Natural killer cell (primary cell): ENCODE measurements around the gene NOP9. TPM values are rescaled to one million over a fixed set of nuclear protein-coding genes. Genes with fewer than 3 reads are reported as not detected.

Source experiments
- ATAC-seq, 3 donors: fragments of 150-1000 bp in 2 of 3; fragments of 200-7000 bp in 1 of 3; cut with Tn5 transposase; 1 replicate in 1 of 3; 2 replicates in 2 of 3; pipeline ENCODE4 v1.10.0; 2021; ENCODE audit warnings: mild to moderate bottlenecking in 2 of 3, moderate library complexity in 2 of 3
- DNase-seq, 2 donors: peaks; one replicate each; pipeline versions ENCODE4 v3.0.0 to v3.0.0-alpha.2; 2013 to 2021; ENCODE audit warnings: mixed read lengths in 1 of 2
- H3K27ac ChIP-seq: one replicate; pipeline ENCODE4 v1.5.1; 2013; ENCODE audit warnings: mild to moderate bottlenecking, low read length
- H3K27me3 ChIP-seq: one replicate; pipeline ENCODE4 v1.6.1; 2013; ENCODE audit warnings: low read length; ENCODE audit not compliant: control insufficient read depth, insufficient read depth
- H3K36me3 ChIP-seq: one replicate; pipeline ENCODE4 v1.6.1; 2013; ENCODE audit warnings: low read length; ENCODE audit not compliant: control insufficient read depth, insufficient read depth
- H3K4me1 ChIP-seq: one replicate; pipeline ENCODE4 v1.6.1; 2013; ENCODE audit warnings: low read length; ENCODE audit not compliant: control insufficient read depth, insufficient read depth
- H3K4me3 ChIP-seq: one replicate; pipeline ENCODE4 v1.5.1; 2013; ENCODE audit warnings: low read length
- H3K9me3 ChIP-seq: one replicate; pipeline ENCODE4 v1.6.1; 2013; ENCODE audit warnings: low read length; ENCODE audit not compliant: control insufficient read depth, insufficient read depth
- H3K27ac Mint-ChIP-seq, 2 donors: one replicate each; pipeline ENCODE4 v1.8.0; 2022; ENCODE audit warnings: mild to moderate bottlenecking in 2 of 2, mixed read lengths in 2 of 2, moderate library complexity in 1 of 2
- H3K27me3 Mint-ChIP-seq, 2 donors: one replicate each; pipeline ENCODE4 v1.8.0; 2022; ENCODE audit warnings: low read depth in 2 of 2, mixed read lengths in 2 of 2
- H3K36me3 Mint-ChIP-seq: one replicate; pipeline ENCODE4 v1.8.0; 2022; ENCODE audit warnings: mixed read lengths
- H3K4me1 Mint-ChIP-seq, 2 donors: one replicate each; pipeline ENCODE4 v1.8.0; 2022; ENCODE audit warnings: mixed read lengths in 2 of 2
- H3K4me3 Mint-ChIP-seq: one replicate; pipeline ENCODE4 v1.8.0; 2022; ENCODE audit warnings: mild to moderate bottlenecking, moderate library complexity, mixed read lengths
- H3K9me3 Mint-ChIP-seq, 2 donors: one replicate each; pipeline ENCODE4 v1.8.0; 2022; ENCODE audit warnings: mixed read lengths in 2 of 2
- WGBS: methylation state at CpG from one replicate; pipeline ENCODE4 v1.1.7; 2013; ENCODE audit warnings: missing lambda C conversion rate; ENCODE audit not compliant: insufficient coverage; 5-methylcytosine and 5-hydroxymethylcytosine counted together
- intact Hi-C: fragments of 100-400 bp; cut with micrococcal nuclease; formaldehyde crosslinking; loops from one replicate; pipeline ENCODE4 v1.14.2; 2022
- total RNA-seq, 4 donors: library from RNA; stranded (reverse); fragments of 120-200 nt in 1 of 4; gene quantifications; one replicate each; pipeline versions ENCODE4 v1.2.3 to v1.2.4, GENCODE V29; 2013 to 2022
- TF ChIP-seq, protein P1 (sequence below): fragments of 200-600 bp; IDR thresholded peaks from one replicate; pipeline ENCODE4 v1.8.0; 2022; ENCODE audit warnings: antibody characterized with exemption

The NOP9 gene
- total RNA-seq, 3 donors from 2014 or later (not counting 1 experiment from before 2014, with no cell fraction given), result 34.9 to 47.8 (median 39.2) TPM

DNA sequence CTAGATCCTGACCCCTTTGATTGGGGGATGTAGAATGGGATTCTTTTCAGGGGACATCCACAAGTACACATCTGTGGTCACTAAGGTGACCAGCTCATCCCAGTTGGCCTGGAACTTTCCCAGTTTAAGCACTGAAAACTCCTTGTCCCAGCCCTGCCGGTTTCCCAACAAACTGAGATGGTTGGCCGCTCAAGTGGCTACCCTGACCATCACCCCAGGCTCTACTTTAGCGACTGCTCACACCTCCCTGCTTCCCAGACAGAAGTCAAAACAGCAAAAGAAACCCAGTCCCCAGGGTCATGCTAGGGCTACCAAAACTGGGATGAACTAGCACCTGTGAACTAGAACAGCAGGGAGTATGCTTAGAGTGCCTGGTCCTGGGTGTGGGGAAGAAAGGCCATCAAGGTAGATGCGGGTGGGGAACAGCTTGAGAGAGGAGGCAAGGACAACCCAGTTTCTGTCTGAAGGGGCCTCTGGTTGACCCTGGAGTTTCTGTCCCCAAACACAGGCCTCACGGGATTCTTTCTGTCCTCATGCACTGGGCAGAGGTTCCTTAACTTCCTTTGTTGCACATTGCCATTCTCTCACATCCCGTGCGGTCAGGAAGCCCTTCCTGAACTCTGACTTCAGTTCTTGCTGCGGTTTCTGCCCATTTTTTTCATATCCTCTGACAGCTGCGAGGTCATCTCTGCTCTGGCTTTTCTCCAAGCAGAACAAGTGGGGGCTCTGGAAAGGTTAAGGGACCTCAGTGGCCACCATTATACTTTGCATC lies 13.3 kb downstream of the NOP9 start:
- DNase-seq, result peak in 1 of 2 donors; percentile 74
- H3K9me3 Mint-ChIP-seq, result no peaks in the 10 kb centered on the region
- H3K4me1 Mint-ChIP-seq, result peaks cover 76 to 85% of the 10 kb centered on the region in 2 donors
- peak overlapping the region; percentile 88 for H3K4me3 Mint-ChIP-seq
- no peaks in the 10 kb centered on the region for H3K9me3 ChIP-seq
- H3K4me1 ChIP-seq, result peaks cover 74% of the 10 kb centered on the region
- H3K36me3 Mint-ChIP-seq, result no peaks in the 10 kb centered on the region
- no peak overlapping the region for H3K4me3 ChIP-seq
- peak overlapping the region; percentile 84 for H3K27ac ChIP-seq
- H3K27me3 ChIP-seq, result no peaks in the 10 kb centered on the region
- no peaks in the 10 kb centered on the region for H3K36me3 ChIP-seq
- ATAC-seq, result peak in 1 of 3 donors; percentile 2
- TF ChIP-seq, protein P1, sequence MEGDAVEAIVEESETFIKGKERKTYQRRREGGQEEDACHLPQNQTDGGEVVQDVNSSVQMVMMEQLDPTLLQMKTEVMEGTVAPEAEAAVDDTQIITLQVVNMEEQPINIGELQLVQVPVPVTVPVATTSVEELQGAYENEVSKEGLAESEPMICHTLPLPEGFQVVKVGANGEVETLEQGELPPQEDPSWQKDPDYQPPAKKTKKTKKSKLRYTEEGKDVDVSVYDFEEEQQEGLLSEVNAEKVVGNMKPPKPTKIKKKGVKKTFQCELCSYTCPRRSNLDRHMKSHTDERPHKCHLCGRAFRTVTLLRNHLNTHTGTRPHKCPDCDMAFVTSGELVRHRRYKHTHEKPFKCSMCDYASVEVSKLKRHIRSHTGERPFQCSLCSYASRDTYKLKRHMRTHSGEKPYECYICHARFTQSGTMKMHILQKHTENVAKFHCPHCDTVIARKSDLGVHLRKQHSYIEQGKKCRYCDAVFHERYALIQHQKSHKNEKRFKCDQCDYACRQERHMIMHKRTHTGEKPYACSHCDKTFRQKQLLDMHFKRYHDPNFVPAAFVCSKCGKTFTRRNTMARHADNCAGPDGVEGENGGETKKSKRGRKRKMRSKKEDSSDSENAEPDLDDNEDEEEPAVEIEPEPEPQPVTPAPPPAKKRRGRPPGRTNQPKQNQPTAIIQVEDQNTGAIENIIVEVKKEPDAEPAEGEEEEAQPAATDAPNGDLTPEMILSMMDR, result no peak
- peak overlapping the region; percentile 94 to 96 for H3K27ac Mint-ChIP-seq
- intact Hi-C loops, result loop anchor here (5.0 kb wide), 2 partner anchors 71 to 96 kb away; partner anchors contain the start of genes MDP1 and TINF2
- no peaks in the 10 kb centered on the region for H3K27me3 Mint-ChIP-seq
- 24% methylated on average over 9 of the region's 9 CpGs for WGBS

DNA sequence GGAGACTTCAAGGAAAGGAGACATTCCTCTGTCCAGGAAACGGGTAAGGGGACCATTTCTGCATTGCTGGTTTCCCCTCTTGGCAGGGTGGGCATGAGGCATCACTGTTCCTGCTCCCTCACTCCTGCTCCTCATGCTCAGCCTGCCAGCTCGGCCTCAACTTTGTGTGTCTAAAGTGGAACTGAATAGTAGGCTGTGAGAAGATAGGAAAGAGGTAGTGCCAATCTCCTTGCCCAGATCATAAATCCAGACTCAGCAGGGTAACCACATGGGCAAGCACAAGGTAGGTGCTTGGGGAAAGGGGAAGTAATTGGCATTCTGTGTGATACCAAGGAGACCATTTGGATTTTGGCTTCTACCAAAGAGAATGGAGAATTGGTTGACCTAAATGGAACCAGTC lies 14.3 kb downstream of the NOP9 start:
- H3K36me3 ChIP-seq, result no peaks in the 10 kb centered on the region
- peak overlapping the region; percentile 84 for H3K27ac ChIP-seq
- H3K27me3 Mint-ChIP-seq, result no peaks in the 10 kb centered on the region
- no peak for DNase-seq
- H3K4me3 ChIP-seq, result no peak overlapping the region
- no peaks in the 10 kb centered on the region for H3K27me3 ChIP-seq
- peak overlapping the region; percentile 88 for H3K4me3 Mint-ChIP-seq
- no peaks in the 10 kb centered on the region for H3K9me3 ChIP-seq
- no peaks in the 10 kb centered on the region for H3K9me3 Mint-ChIP-seq
- intact Hi-C loops, result loop anchor here (5.0 kb wide), 2 partner anchors 72 to 97 kb away; partner anchors contain the start of genes MDP1 and TINF2
- H3K27ac Mint-ChIP-seq, result peak overlapping the region; percentile 94 to 96
- no peak for ATAC-seq
- TF ChIP-seq, protein P1, result no peak
- H3K36me3 Mint-ChIP-seq, result no peaks in the 10 kb centered on the region
- H3K4me1 ChIP-seq, result peaks cover 67% of the 10 kb centered on the region
- H3K4me1 Mint-ChIP-seq, result peaks cover 68 to 78% of the 10 kb centered on the region in 2 donors
- WGBS, result 45% methylated on average over 1 of the region's 2 CpGs

DNA sequence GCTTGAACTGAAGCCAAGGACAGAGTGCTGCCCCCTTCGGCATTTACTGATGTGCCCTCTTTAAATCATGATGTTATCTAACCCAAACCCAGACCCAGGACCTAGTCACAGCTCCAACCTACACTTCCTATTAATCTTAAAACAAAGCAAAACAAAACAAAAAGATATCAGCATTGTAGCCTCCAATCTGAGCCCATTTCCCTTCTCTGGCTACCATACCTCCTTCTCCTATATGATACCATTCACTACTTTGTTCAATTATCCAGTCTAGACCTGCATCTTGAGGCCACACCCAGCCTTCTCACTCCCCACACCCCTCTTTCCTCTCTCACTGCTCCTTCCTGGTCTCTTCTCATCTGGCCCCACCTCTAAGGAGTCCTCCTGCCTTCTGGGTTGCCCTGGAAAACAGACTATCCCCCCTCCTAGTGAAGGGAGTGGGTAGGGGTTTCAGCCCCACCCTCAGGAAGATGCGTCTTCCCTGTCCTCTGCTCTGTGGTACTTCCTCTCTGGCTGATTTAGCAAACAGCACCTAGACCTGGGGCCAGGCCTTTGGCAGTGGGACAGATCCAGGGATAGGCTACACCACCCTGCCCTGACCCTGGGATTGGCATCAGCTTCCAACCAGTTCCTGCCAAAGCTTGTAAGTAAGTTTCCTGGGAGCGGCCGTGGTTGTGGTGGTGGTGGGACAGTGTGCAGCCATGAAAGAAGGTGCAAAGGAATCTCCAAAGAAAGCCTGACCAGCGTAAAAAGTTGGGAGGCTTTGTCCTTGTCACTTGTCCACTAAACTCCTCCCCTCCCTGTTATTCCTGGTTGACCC lies 14.9 kb downstream of the NOP9 start:
- Histone ChIP-seq H3K4me3 (no peak overlapping the region), H3K4me1 (peaks cover 61% of the 10 kb centered on the region), H3K9me3 (no peaks in the 10 kb centered on the region), H3K36me3 (no peaks in the 10 kb centered on the region), H3K27me3 (no peaks in the 10 kb centered on the region), H3K27ac (peak overlapping the region; percentile 84)
- ATAC-seq (no peak), DNase-seq (no peak)
- TF ChIP-seq, protein P1, result no peak
- H3K9me3 Mint-ChIP-seq, result no peaks in the 10 kb centered on the region
- 71% methylated on average over 5 of the region's 5 CpGs for WGBS
- peaks cover 61 to 76% of the 10 kb centered on the region in 2 donors for H3K4me1 Mint-ChIP-seq
- H3K4me3 Mint-ChIP-seq, result peak overlapping the region; percentile 88
- intact Hi-C loops, result loop anchor here (5.0 kb wide), 2 partner anchors 72 to 97 kb away; partner anchors contain the start of genes MDP1 and TINF2
- peak overlapping the region; percentile 94 to 96 for H3K27ac Mint-ChIP-seq
- no peaks in the 10 kb centered on the region for H3K36me3 Mint-ChIP-seq
- peaks cover 0 to under 1% of the 10 kb centered on the region in 2 donors for H3K27me3 Mint-ChIP-seq
